ENCODE measurements around the gene TBC1D22A. TPM values are rescaled to one million over a fixed set of nuclear protein-coding genes. Genes with fewer than 3 reads are reported as not detected.

The TBC1D22A gene
- total RNA-seq, 1 donor from 2014 or later, result 34.1 TPM

DNA sequence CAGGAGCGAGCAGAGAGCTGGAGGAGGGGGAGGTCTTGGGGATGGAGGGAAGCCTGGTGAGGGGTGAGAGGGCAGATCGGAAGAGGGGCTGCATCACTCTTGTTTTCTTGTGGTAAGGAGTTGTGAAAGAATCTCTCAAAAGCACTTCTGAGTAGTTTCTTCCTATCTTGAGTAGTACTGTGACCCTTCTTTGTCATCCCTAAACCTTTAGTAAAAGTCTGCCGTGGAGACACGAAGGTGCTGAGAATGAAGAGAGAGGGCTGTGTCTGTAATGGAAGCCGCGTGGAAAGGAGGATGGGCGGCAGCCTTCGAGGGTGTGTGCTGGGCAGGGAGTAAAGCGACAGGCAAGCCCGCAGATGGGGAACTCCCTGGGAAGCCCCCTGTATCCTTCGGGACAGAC, 237.8 kb downstream of the TBC1D22A start:
- Histone ChIP-seq H3K4me3 (no peak overlapping the region), H3K27me3 (ENCODE audit: low read depth) (no peaks in the 10 kb centered on the region), H3K36me3 (peaks cover 31% of the 10 kb centered on the region), H3K27ac (no peak overlapping the region), H3K9me3 (no peaks in the 10 kb centered on the region), H3K4me1 (no peaks in the 10 kb centered on the region)
- DNase-seq (no peak), ATAC-seq (no peak)
- TF ChIP-seq, protein P1, sequence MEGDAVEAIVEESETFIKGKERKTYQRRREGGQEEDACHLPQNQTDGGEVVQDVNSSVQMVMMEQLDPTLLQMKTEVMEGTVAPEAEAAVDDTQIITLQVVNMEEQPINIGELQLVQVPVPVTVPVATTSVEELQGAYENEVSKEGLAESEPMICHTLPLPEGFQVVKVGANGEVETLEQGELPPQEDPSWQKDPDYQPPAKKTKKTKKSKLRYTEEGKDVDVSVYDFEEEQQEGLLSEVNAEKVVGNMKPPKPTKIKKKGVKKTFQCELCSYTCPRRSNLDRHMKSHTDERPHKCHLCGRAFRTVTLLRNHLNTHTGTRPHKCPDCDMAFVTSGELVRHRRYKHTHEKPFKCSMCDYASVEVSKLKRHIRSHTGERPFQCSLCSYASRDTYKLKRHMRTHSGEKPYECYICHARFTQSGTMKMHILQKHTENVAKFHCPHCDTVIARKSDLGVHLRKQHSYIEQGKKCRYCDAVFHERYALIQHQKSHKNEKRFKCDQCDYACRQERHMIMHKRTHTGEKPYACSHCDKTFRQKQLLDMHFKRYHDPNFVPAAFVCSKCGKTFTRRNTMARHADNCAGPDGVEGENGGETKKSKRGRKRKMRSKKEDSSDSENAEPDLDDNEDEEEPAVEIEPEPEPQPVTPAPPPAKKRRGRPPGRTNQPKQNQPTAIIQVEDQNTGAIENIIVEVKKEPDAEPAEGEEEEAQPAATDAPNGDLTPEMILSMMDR (IDR thresholded peaks at IDR 0.05), result no peak
- intact Hi-C loops (cut with DNase I), result no loop called here

DNA sequence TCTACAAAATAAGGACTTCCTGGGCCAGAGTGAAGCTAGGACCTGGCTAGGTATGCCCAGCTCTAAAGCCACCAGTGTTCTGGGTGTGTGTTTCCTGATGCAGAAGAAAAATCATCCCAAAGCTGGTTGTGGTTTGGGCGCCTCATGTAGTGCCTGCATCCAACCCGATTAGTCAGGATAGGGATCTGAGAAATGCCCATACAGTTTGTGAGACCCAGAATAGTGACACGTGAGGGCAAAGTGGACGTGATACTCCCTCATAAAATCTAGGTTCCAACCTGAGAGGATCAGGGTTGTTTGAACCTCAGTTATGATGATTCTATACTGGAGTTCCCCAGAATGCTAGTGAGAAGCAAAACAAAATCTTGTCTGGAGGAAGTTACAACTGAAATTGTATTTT, 238.4 kb downstream of the TBC1D22A start:
- ATAC-seq, result no peak
- Histone ChIP-seq H3K36me3 (peaks cover 25% of the 10 kb centered on the region), H3K27ac (no peak overlapping the region), H3K27me3 (ENCODE audit: low read depth) (no peaks in the 10 kb centered on the region), H3K9me3 (no peaks in the 10 kb centered on the region), H3K4me3 (no peak overlapping the region), H3K4me1 (no peaks in the 10 kb centered on the region)
- TF ChIP-seq, protein P1 (IDR thresholded peaks at IDR 0.05), result no peak
- intact Hi-C loops (cut with DNase I), result no loop called here
- no peak for DNase-seq

DNA sequence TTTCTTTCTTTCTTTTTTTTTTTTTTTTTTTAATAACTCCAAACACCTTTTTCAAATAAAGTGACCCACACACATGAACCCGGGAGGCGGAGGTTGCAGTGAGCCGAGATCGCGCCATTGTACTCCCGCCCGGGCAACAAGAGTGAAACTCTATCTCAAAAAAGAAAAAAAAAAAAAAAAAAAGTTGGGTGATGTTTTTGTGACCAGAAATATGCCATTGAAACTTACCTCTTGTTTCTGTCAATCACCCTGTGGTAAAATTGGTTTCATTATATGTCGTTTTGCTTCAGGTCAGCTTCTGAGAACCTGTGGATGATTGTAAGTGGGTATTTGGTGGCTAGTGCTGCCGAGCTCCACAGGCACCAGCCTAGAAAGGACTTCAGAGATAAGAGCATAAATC, 238.8 kb downstream of the TBC1D22A start:
- DNase-seq (no peak), ATAC-seq (no peak)
- intact Hi-C loops (cut with DNase I), result no loop called here
- H3K9me3 ChIP-seq, result no peaks in the 10 kb centered on the region
- H3K4me3 ChIP-seq, result no peak overlapping the region
- TF ChIP-seq, protein P1 (IDR thresholded peaks at IDR 0.05), result no peak
- no peak overlapping the region for H3K27ac ChIP-seq
- H3K4me1 ChIP-seq, result no peaks in the 10 kb centered on the region
- peaks cover 21% of the 10 kb centered on the region for H3K36me3 ChIP-seq
- no peaks in the 10 kb centered on the region for H3K27me3 ChIP-seq (ENCODE audit: low read depth)

DNA sequence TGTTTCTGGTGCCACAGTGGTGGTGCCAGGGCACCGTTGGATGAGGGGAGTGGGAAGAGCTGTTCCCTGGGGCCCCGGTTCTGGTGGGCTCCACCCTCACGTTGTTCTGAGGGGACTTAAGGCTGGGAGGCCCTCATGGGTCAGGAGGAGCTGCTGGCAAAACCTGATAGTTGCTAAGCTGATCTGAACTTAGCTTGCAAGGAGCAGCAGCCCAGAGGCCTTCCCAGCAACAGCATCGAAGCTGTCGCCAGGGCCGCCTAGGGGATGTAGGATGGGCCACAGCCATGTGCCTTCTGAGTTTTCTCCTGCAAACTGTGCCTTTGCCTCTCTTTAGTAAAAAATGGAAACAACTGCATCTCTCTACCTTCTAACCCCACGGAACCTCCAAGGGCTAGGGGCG, 240.2 kb downstream of the TBC1D22A start:
- no peak for DNase-seq

DNA sequence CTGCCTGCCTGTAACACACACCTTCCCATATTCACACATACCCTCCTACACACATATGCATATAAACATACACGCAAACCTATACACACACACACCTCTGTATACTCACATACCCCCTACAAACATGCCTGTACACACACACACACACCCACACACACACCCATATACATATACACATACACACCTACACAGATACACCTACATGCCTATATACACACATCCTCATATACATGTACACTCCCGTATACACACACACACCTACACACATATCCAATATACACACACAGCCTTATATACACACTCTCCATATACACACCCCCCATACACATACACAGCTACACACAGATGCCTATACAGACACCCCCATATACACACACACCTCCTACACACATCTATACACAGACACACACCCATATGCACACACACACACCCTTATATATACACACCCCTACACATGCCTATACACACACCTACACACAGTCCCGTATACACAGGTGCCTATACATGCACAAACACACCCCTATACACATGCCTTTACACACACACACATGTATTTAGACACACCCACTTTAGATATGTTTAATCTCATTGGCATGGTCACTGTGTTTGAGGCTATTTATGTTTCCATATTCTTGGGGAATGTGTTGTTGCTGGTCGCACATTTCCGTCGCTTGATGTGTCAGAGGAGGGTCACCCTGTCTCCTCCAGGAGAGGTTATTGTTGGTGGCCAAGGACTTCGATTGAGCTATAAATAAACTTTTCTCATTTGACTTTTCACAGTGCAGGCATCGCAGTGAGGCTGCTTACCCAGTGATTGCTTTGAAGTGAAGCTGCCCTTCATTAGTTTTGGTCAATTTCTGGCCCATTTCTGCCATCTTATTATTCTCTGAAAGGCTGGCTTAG, 243.3 kb downstream of the TBC1D22A start:
- H3K9me3 ChIP-seq, result no peaks in the 10 kb centered on the region
- H3K27ac ChIP-seq, result no peak overlapping the region
- no peak for DNase-seq
- ATAC-seq, result no peak
- intact Hi-C loops (cut with DNase I), result no loop called here
- no peaks in the 10 kb centered on the region for H3K4me1 ChIP-seq
- H3K27me3 ChIP-seq (ENCODE audit: low read depth), result no peaks in the 10 kb centered on the region
- no peak overlapping the region for H3K4me3 ChIP-seq
- peaks cover 10% of the 10 kb centered on the region for H3K36me3 ChIP-seq
- TF ChIP-seq, protein P1 (IDR thresholded peaks at IDR 0.05), result no peak

More for the DNA sequence above, 240.2 kb downstream of the TBC1D22A start:
- no peaks in the 10 kb centered on the region for H3K4me1 ChIP-seq
- intact Hi-C loops (cut with DNase I), result no loop called here
- H3K4me3 ChIP-seq, result no peak overlapping the region
- H3K27ac ChIP-seq, result no peak overlapping the region
- peaks cover 18% of the 10 kb centered on the region for H3K36me3 ChIP-seq
- TF ChIP-seq, protein P1 (IDR thresholded peaks at IDR 0.05), result no peak
- H3K9me3 ChIP-seq, result no peaks in the 10 kb centered on the region
- no peak for ATAC-seq
- H3K27me3 ChIP-seq (ENCODE audit: low read depth), result no peaks in the 10 kb centered on the region

All from lower lobe of right lung (tissue), 2 donors.